HG03135 (cell line): Measurements from ENCODE around the gene TEX26.
"Not testable (repeated sequence)": the region's sequence is repeated elsewhere in the genome, so short reads cannot be mapped to it uniquely, and the experiment has no call there.

Experiments used
- ATAC-seq: cut with Tn5 transposase; IDR thresholded peaks from one replicate; pipeline ENCODE4 v1.9.1; 2021; ENCODE audit warnings: mild to moderate bottlenecking, moderate library complexity; ENCODE audit not compliant: unreplicated experiment

TEX26 gene

GRCh38 chr13:30918662-30919405 is 13.6 kb upstream of the TEX26 start:
- ATAC-seq: no peak

GRCh38 chr13:30920162-30920909 is 12.1 kb upstream of the TEX26 start:
- ATAC-seq: no peak

GRCh38 chr13:30923418-30923817 is 9.0 kb upstream of the TEX26 start:
- no peak for ATAC-seq

GRCh38 chr13:30924721-30925120 is 7.7 kb upstream of the TEX26 start:
- ATAC-seq: no peak

GRCh38 chr13:30925429-30925828 is 7.0 kb upstream of the TEX26 start:
- ATAC-seq: no peak

- no peak for ATAC-seq
Measured at GRCh38 chr13:30926781-30927180, 5.7 kb upstream of the TEX26 start.

GRCh38 chr13:30927188-30927587 is 5.3 kb upstream of the TEX26 start:
- ATAC-seq: not testable (repeated sequence)

- ATAC-seq: no peak
Measured at GRCh38 chr13:30927595-30927994, 4.9 kb upstream of the TEX26 start.

GRCh38 chr13:30928978-30929377 is 3.5 kb upstream of the TEX26 start:
- ATAC-seq: no peak

- no peak for ATAC-seq
Measured at GRCh38 chr13:30933354-30933670, 856 bp downstream of the TEX26 start.

GRCh38 chr13:30934381-30934780 is 1.9 kb downstream of the TEX26 start:
- no peak for ATAC-seq

GRCh38 chr13:30934803-30935202 is 2.3 kb downstream of the TEX26 start:
- ATAC-seq: no peak

- ATAC-seq: no peak
Measured at GRCh38 chr13:30936971-30937370, 4.5 kb downstream of the TEX26 start.

- ATAC-seq: no peak
Measured at GRCh38 chr13:30943881-30944280, 11.4 kb downstream of the TEX26 start.

- no peak for ATAC-seq
Measured at GRCh38 chr13:30957258-30957943, 24.9 kb downstream of the TEX26 start.

GRCh38 chr13:30959678-30960077 is 27.2 kb downstream of the TEX26 start:
- no peak for ATAC-seq

- ATAC-seq: no peak
Measured at GRCh38 chr13:30963791-30964190, 31.3 kb downstream of the TEX26 start.

GRCh38 chr13:30965380-30965779 is 32.9 kb downstream of the TEX26 start:
- ATAC-seq: no peak

GRCh38 chr13:30966101-30966500 is 33.6 kb downstream of the TEX26 start:
- ATAC-seq: no peak

- ATAC-seq: no peak
Measured at GRCh38 chr13:30968846-30969245, 36.4 kb downstream of the TEX26 start.

GRCh38 chr13:30971575-30971974 is 39.1 kb downstream of the TEX26 start:
- no peak for ATAC-seq

- ATAC-seq: no peak
Measured at GRCh38 chr13:30972888-30973377, 40.5 kb downstream of the TEX26 start.
